Stimulated activated CD8-positive, alpha-beta memory T cell treated with anti-CD3 and anti-CD28 coated beads, Interleukin-7, amount 100 ng/mL, for 48 hours (primary cell): Measurements from ENCODE around the gene PRKG1.
"Not testable (repeated sequence)": the region's sequence is repeated elsewhere in the genome, so short reads cannot be mapped to it uniquely, and the experiment has no call there.

Experiments
- DNase-seq, 2 donors: peaks; one replicate each; pipeline ENCODE4 v3.0.0-alpha.2; 2020; ENCODE audit warnings: low read depth in 1 of 2; ENCODE audit errors: extremely low read depth in 1 of 2

PRKG1 gene

DNA sequence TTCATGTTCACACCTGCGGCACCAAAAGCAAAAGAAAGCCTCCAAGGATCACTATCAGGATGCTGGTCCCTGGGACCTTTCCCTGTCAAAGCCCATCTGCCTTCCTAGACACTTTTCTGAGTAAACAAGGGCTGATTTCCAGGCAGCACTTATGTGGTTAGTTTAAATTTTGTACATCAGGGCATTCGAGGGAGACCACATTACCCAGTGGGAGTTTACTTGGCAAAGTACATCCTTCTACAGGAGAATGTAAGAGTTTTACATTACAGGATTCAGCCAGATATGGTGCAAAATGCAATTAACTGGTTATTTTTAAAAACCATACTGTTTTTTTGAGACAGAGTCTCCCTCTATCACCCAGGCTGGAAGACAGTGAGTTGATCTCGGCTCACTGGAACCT is 493.0 kb downstream of the PRKG1 start:
- no peak for DNase-seq

DNA sequence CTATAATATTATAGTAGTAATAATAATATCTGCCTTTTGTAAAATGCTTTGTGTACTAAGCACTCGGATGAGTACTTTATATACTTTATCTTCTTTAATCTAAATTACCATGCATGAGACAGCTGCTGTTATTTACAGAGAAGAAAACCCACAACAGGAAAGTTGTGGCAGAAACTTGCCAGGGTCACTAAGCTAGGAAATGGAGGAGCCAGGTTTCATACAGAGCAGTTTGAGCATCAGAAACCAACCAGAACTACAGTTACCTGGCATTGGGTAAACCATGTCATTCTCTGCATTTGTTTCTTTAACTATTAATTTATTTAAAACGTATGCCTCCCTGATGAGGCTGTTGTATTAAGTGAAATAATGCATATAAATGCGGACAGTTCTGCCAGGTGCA is 495.2 kb downstream of the PRKG1 start:
- no peak for DNase-seq

DNA sequence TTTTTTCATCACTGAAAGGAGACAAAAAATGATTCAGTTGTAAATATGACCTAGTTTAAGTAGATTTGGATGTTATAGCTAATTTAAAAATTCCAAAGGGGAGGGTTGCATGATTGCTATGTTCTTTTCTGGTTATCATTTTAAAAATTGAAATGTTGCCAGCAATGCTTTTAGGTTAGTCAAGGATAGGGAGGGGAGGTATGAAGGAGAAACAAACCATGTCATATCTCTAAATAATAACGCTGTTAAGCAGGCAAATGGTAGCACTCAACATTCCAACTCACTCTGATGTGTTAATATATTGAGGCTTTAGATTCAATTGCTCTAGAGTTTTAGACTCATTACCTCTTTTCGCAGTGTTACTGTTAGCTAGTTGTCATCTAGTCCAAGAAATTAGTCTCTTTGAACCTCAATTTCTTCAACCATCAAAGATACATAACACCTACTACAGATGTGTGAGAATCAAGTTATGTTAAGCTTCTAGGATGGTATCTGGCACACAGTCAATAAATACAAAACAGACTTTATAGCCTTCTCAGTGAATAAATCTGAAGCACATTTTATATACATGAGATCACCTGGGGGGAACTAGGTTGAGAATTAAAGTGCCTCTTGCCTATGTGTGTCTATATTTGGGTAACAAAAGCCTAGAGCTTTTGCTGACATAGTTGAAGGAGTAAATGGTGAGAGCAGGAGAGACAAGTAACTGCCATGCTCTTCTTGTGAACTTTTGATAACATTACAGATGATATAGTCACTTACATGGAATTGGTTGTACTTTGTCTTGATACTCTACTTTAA is 500.2 kb downstream of the PRKG1 start:
- DNase-seq = no peak

DNA sequence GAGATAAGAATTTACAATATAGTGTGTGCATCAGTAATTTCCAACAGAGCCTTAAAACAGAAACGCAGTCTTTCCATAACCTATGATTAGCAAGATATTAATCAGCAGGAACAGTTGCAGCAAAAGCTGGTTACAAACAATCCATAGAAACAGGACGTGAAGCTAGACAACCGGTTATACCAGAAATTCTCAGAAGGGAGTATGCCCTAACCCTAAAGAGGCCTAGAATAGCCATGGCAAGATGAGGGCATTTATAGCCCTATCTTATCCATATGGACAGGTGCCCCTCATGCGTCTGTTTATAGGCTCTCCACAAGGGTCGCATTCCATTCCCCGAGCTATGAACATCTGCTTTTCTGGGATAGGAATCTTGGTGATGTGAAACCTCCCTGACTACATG is 506.9 kb downstream of the PRKG1 start:
- DNase-seq = not testable (repeated sequence)

DNA sequence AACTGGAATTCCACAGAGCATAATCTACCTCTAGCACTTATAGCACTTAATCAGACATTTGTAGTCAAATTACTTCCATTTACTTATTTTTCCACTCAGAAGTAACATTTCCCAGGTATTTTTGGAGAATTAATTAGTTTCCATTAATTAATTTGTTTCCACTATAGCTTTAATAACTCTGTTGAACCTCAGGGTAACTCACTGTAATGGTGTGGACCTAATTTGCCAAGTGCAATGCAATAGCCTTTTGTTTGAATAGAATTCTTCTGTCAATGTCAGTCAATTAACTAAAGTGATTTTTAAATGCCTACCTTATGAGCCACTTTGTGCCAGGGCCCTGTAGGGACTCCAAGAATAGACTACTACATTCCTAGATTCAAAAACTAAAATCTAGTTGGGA is 509.7 kb downstream of the PRKG1 start:
- DNase-seq = no peak

DNA sequence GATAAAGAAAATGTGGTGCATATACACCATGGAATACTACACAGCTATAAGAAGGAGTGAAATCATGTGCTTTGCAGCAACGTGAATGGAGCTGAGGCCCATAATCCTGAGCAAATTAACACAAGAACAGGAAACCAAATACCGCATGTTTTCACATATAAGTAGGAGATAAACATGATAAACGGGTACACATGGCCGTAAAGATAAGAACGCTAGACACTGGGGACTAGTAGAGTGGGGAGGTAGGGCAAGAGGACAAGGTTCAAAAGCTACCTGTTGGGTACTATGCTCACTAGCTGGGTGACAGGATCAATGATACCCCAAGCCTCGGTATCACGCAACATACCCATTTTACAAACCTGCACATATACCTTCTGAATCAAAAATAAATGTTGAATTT is 511.5 kb downstream of the PRKG1 start:
- DNase-seq = no peak

DNA sequence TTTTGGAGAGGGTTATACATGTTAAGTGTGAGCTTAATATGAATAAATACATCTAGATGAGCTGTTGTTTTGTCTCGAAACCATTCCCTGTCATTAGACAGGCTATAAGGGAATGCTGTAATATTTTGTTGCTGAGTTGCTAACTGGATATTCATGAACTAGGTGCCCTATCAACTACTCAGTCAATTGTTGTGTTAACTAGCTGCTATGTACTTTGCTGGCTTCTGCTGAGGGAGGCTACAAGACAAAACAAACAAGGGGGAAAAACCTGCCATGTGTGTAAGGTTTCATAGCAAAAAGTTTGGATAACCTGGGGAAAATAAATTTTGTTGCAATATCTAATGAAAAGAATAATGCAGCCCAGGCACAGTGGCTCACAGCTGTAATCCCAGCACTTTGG is 514.7 kb downstream of the PRKG1 start:
- no peak for DNase-seq

DNA sequence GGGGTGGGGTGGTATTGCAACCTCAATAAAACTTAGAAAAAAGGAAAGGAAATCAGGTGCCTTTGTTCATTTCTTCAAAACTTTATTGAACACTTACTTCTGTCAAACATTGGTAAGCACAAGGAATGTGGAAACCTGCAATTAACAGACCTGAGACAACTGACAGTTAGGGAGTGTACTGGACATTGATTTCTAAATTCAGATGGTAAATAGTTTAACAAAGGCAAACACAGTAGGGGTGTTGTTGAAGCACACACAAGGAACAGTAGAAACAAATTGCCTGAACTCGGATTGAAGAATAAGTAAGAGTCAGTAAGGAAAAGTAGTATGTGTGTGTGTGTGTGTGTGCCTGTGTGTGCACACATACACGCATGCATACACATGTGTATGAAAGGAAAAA is 516.5 kb downstream of the PRKG1 start:
- no peak for DNase-seq

DNA sequence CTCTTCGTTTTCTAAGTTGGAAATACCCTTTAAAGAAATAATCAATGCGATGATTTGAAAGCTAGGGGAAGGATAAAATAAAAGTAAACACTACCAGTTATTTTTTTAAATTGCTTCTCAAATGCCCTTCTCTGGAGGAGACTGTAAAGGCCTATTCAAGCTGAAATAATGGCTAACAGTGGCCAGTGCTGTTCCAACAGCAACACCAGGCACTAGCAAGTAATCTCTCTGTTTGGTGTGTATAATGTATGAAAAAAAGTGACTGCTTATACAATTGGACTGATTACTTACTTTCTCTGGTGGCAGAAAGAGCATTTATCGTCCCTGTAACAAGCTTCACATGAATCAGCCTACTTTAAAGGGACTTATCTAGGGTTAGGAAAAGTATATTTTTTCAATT is 522.4 kb downstream of the PRKG1 start:
- DNase-seq = no peak

DNA sequence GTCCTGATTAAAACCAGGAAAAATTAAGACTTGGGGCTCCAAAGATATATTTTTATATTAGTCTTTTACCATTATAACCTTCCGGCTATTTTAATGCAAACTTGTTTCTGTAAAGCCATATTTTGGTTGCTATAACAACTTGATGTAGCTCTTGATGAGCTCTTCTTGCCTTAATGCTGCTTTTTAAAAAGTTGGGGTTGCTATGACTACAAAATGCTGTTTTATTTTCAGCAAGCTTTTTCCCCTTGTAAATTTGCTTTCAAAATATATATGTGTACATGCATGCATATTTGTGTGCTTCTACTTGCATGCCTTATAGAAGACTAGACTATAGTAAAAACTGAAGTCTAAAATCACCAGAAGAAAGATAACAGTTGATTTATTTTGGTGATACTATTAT is 525.4 kb downstream of the PRKG1 start:
- no peak for DNase-seq

DNA sequence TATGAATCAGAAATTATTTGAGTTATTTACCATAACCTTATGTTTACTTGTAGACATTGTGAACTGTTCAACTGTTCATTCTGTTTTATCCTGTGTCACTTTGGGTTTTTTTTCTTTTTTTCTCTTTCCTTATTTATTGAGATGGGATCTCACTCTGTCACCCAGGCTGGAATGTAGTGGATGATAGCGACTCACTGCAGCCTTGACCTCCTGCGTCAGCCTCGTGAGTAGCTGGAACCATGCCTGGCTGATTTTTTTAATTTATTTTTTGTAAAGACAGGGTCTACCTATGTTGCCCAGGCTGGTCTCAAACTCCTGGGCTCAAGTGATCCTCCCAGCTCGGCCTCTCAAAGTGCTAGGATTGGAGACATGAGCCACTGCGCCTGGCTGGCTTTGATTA is 528.0 kb downstream of the PRKG1 start:
- no peak for DNase-seq

DNA sequence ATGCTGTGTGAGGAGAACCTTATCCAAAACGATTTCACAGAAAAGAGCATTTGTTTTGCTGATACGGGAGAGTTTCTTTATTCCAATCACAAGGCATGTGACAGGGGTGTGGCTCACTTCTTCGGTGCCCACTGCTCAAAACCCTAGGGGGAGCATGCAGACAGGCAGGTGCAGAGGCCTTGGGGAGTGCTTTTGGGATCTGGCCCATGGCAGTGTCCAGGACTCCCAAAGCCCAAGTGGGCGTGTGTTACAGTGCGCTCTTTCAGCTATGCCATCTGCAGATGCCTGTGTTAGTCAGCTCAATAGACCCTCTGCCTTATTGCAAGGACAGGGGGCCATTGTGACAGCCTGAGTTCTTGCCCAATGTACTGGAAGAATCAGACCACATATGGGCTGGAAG is 530.3 kb downstream of the PRKG1 start:
- no peak for DNase-seq

DNA sequence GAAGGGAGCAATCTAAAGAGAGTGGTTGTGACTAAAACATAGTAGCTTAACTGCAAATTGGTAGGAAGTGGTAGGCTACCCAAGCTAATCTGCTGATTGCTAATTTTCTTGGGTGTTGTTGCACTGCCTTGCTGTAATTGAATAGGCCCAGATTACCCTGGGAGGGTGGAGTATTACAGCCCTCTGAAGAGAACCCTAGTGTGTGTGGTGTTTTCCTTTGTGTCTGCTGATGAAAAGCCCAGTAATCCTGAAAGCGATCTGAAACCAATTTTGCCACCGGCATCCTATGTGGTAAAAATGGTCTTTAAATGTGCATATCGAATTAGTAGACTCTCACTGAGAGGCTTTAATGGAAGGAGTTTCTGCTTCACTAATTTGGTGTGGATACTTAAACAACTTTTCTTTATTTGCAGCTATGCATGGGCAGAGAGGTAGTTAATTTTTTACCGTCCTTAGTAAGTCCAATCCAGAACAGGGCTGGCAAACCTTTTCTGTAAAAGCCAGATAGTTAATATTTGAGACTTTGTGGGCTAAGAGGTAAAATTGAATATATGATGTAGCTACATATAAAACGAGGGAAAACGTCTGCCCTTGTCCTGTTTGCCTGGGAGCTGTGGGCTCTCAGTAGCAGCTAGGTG is 532.7 kb downstream of the PRKG1 start:
- DNase-seq = no peak

DNA sequence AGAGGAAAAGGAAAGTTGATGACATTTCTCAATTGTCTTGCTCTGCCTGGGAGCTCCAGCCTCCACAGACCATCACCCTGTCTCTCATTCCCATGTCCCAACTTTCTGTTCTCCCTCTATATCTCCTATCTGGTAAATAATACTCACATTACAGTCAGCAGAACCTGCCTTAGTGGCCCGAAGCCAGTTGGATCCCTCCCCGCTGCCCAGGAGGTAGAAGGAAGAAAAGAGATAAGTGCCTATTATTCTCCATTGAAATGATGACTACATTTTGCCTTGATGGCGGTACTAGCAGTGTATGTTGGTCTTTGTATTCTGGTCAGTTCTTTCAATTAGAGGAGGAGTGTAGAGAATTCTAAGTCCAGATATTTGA is 533.2 kb downstream of the PRKG1 start:
- DNase-seq = no peak

DNA sequence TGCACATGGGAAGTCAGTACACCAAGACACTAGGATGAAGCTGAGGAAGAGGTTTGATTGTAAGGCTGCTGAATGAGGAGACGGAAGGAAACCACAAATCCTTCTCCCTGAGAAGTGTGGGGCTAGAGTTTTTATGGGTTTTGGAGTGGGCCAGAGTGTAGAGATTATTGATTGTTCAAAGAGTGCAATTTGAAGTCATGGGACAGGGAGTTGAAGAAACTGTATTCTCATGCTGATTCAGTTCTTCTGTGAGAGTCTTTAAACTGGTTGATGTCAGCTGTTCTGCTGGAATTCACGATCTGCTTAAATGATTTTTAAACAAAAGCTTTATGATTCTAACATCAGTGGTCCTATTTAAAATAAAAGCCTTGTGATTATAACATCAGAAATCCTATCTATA is 533.9 kb downstream of the PRKG1 start:
- DNase-seq = no peak

DNA sequence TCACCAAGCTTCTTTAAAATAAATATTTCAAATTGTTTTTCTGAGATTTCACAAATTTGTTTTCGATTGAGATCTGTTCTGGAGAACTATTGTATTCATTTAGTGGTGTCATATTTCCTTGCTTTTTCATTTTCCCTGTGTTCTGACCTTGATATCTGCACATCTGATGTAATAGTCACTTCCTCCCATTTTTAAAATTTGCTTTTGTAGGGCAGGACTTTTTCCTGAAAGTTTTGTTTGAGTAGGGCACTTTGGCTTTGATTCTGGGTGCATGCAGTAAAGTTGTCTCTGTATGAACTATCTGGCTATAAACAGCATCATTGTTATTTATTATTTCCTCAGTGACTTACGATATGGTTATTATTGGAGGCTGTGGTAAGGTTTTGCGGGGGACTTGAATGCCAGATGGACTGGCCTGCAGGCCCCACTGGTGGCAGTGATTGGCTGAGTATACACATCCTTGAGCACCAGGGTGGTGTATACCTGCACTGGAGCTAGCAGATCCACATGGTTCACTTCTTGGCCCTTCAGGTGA is 541.5 kb downstream of the PRKG1 start:
- no peak for DNase-seq

DNA sequence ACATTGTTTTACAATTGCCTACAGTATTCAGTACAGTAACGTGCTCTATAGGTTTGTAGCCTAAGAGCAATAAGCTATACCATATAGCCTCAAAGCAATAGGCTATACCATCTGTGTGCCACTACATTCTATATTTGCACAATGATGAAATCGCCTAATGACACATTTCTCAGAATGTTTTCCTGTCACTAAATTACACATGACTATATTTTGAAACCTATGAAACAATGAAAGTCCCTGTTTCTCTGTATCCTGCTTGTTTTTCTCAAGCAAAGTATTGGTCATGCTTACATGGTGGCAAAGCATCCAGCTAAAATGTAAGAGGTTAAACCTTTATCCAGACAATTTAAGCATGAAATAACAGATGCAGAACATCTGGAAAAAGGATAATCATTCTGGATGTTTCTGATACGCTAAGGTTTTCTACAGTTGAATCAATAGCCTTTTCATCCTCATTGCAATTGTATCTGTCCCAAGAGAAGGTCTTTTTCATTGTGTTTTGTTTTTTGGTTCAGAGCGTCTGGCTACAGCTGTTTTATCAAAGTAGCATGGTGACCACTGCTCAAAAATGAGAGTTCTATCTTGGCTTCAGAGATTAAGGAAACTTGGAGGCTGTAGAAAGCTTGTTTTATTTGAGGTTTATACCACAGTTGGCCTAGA is 543.4 kb downstream of the PRKG1 start:
- DNase-seq = no peak

DNA sequence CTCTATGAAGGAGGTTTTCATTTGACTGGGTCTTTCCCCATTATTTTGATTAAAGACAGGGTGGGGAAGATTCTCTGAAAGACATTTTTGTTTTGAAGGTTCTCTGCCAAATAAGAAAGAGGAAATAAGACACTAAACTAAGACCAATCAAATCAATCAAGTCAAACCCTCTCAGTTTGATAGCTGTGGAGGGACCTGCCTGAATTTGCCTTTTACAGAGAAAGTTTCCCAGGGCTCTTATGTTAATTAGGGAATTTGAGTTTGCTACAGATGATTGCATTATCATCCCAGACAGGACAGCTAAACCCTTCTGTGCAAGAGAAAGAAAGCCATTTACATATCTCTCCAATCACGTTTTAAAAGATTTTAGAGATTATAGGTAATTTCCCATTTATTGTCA is 545.1 kb downstream of the PRKG1 start:
- DNase-seq = no peak

DNA sequence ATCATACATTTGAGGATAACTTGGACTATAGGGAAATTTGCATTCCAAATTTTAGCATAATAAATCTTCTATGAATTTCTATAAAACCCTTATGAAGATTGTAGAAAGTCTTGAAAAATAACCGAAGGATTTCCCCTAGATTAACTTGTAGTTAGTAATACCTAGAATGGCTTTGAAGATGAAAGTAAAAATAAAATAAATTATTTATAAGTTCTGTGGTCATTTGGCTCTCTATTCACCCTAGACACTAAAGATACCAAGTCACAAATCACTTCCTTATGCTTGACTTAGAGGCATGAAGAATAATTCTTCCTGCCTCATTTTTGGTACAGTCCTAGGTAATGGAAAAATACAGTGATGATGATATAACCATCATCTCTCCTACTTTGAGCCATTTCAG is 545.8 kb downstream of the PRKG1 start:
- DNase-seq = no peak

DNA sequence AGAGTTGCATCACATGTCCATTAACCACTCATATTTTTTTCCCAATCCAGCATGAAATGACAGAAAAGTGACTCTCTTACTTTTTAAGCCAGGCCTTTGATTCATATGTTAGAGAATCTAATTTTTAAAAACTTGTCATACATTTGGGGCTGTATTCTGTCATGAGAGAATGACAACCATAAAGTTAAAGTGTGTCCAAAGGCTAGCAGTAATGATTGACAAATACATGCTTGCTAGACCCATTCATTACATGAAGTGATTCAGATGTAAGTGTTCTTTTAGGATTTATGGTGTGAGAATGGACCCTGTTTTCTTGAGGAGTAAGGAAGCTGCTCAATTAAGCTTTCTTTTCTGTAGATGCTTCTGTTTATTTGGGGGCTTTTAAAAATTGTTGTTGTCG is 549.7 kb downstream of the PRKG1 start:
- no peak for DNase-seq

DNA sequence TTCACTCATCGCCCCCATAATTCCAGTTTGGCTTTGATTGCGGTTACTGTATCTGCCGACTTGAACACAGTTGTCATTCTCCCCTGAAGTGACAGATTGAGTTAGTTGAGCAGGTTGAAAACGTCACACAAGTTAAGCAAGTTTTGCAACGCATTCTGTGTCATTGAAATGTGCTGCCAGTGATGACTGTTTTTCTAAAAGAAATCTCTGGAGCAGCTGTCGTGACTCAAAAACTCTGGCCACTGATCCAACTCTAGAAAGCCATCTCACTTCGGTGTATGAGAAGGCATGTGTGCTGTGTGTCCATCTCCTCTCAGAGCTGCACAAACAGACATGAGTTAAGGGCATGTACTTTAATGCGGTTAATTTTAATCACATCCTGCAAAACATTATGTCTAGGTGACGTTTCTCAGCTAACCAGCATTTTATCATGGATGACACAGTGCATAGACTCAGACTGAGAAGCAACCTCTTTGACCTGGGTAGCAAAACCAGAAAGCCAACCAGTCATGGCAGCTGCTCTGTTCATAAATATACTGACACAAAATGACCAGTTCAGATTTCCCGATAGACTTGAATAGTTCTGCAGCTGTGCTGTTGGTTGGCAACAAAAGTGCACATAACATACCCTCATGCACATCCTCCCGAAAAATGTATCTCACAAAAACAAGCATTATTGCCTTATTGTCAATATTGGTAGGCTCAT is 555.8 kb downstream of the PRKG1 start:
- no peak for DNase-seq

DNA sequence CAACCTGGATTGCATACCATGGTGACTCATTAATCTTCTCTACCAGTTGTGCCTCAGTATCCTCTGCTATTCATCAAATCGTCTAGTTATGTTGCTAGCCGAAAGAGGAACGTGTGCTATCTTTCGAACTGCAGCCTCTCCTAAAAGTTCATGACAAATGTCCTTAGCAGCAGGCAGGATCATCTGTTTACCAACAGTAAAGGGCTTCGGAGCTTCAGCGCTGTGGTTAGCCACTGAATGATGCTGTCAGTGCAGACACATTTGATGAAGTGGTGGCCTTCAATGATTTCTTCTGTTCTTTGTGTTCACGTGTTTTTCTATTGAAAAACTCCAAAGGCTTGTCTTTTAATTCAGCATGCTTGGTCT is 556.3 kb downstream of the PRKG1 start:
- DNase-seq = no peak
